ENCODE data around the gene CTH.
"Not testable (repeated sequence)": the region's sequence is repeated elsewhere in the genome, so short reads cannot be mapped to it uniquely, and the experiment has no call there.

Gene CTH

GRCh38 chr1:70410604-70411359 lies at the start of gene CTH:
TSS of gene CTH (plus strand) at chr1:70411268. CDS start at chr1:70411416, 148 bp downstream.
- peak; percentile 93 to 98 (median 95) for DNase-seq

GRCh38 chr1:70361727-70362398 lies 49.2 kb upstream of the CTH start:
- DNase-seq: no peak

DNA sequence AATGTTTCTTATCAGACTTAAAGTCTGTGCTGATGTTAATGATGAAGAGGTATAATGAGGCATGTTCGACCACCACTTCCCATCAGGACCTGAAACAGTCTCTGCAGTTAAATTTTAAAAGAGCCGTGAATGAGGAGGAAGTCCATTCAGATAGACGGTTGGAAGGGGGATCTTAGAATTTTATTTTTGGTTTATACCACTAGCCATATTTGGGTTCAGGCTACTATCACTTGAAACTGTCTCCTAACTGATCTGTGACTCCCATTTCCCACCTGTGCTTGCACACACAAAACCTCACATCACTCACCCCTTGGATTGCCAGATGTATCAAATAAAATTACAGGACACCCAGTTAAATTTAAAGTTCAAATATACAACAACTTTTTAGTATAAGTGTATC lies 46.6 kb upstream of the CTH start:
- DNase-seq: no peak

- not testable (repeated sequence) for DNase-seq
These were observed 44.6 kb upstream of the CTH start for GRCh38 chr1:70366425-70366952.

DNA sequence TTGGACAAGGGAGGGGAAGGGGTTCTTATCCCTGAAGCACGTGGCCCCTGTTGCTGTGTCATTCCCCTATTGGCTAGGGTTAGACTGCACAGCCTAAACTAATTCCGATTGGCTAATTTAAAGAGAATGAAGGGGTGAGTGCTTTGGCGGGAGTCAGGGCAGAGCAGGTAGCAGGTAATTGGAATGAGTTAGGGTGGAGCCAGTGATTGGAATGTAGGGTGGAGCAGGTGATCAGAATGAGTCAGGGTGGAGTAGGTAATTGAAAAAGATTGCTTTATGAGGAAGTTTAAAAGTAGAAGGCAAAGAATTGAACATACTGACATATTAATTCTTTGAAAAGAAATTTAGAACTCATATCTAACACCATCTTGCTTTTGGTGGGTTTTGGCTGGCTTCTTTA lies 44.1 kb upstream of the CTH start:
- DNase-seq: not testable (repeated sequence)

GRCh38 chr1:70367397-70367796 lies 43.7 kb upstream of the CTH start:
- not testable (repeated sequence) for DNase-seq

DNA sequence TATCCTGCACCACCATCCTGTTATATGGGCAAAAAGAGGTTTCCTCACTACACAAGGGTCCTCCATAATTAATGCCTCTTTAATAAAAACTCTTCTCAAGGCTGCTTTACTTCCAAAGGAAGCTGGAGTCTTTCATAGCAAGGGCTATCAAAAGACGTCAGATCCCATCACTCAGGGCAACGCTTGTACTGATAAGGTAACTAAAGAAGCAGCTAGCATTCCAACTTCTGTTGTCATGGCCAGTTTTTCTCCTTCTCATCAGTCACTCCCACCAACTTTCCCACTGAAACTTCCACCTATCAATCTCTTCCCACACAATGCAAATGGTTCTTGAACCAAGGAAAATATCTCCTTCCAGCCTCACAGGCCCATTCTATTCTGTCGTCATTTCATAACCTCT lies 39.5 kb upstream of the CTH start:
- DNase-seq: not testable (repeated sequence)

GRCh38 chr1:70372426-70372825 lies 38.6 kb upstream of the CTH start:
- no peak for DNase-seq

DNA sequence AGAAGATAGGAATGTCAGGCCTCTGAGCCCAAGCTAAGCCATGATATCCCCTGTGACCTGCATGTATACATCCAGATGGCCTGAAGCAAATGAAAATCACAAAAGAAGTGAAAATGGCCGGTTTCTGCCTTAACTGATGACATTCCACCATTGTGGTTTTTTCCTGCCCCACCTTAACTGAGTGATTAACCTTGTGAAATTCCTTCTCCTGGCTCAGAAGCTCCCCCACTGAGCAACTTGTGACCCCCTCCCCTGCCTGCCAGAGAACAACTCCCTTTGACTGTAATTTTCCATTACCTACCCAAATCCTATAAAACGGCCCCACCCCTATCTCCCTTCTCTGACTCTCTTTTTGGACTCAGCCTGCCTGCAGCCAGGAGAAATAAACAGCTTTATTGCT lies 37.5 kb upstream of the CTH start:
- not testable (repeated sequence) for DNase-seq

- DNase-seq: no peak
These were observed 34.9 kb upstream of the CTH start for GRCh38 chr1:70376196-70376595.

GRCh38 chr1:70382682-70383081 lies 28.4 kb upstream of the CTH start:
- no peak for DNase-seq

DNA sequence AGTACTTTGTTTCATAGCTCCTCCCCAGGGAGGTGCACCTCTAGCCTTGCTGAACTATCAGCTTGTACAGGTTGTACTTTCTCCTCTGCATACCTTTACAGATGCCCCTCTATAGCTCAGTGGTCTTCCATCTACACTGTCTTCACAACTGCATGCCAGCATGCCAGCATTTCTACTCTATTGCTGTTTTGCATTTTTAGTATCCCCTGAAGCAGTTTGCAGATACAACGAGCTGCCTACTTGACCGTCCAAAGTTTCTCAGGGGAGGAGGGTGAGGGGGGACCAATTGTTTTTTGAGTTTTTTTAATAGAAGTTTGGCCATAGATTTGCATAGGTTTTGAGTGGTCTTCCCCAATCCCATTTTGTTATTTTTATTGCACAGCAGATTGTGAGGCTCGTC lies 27.6 kb upstream of the CTH start:
- DNase-seq: no peak

- DNase-seq: no peak
These were observed 26.5 kb upstream of the CTH start for GRCh38 chr1:70384542-70384941.

- no peak for DNase-seq
These were observed 25.6 kb upstream of the CTH start for GRCh38 chr1:70385477-70385876.

DNA sequence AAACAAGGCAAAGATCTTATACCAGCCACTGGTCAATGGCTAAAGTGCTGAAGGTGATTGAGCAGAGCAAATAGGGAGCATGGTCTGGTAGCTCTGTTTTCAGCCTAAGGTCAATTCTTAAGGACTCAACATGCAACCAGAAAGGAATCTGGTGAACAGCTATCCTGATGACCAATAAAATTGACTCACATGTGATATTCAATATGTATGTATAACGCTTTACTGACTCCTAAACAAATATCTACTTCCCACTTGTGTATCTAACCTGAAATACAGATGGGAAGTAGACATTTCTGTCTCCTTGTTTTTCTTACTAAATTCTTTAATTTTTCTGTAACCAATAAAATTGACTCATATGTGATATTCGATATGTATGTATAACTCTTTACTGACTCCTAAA lies 24.9 kb upstream of the CTH start:
- no peak for DNase-seq

DNA sequence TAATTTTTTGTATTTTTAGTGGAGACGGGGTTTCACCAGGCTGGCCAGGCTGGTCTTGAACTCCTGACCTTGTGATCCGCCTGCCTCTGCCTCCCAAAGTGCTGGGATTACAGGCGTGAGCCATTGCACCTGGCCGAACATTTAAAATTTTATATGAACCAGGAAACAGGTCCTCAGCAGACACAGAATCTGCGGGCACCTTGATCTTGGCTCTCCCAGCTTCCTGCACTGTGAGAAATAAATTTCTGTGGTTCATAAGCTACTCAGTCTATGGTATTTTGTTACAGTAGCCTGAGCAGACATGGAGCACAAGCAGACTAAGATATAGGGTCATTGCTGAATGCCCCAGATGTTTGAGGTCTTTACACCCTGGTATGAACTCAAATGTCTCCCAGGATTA lies 23.6 kb upstream of the CTH start:
- DNase-seq: no peak

DNA sequence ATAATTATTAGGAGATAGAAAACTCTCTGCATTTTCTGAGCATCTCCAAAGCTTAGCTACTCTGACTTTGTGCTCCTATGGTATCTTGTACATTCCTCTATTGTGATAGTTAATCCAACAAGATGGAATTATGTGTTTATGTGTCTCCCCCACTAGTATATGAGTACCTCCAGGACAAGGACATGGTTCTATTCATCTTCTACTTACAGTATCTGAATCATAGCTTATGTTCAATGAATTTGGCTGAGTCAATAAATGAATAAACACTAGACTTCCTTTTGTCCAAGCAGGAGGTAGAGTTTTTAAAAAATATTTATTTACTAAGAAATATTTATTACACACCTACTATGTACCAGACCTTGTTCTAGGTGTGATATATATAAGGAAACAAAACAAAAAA lies 18.4 kb upstream of the CTH start:
- no peak for DNase-seq

DNA sequence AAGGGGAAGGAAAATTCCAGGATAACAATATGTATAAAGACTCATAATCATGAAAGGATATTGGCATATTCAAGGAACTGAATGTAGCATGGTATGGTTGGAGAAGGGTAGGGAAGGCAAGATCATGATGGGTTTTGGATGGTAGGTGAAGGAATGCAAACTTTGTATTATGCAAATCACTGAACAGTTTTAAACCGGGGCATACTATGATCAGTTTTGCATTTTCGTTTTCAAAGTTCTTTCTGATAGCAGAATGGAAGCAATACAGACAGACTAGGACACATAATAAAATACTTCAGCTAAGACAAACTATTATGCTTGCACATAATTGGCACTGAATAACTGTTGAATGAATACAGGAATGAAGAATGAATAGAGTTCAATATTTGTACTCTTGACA lies 14.5 kb upstream of the CTH start:
- no peak for DNase-seq

- DNase-seq: no peak
These were observed 14.1 kb upstream of the CTH start for GRCh38 chr1:70397013-70397412.

DNA sequence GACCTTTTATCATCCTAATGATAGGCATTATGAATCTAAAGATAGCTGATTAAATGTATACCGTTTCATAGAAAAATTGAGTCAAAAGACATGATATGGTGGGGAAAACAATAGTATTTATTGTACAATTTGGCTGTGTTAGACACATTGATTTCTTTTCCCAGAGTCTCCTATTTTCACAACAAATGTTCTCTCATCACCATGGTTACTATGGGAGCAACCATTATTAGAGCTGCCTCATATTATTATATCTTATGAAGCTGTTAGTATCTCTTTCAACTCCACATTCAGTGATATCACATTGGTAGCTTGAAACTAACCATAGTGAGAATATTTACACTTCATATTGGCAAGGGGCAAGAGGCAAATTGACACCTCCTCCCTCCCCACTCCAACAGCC lies 10.7 kb upstream of the CTH start:
- no peak for DNase-seq

- no peak for DNase-seq
These were observed 9.1 kb upstream of the CTH start for GRCh38 chr1:70401974-70402373.

DNA sequence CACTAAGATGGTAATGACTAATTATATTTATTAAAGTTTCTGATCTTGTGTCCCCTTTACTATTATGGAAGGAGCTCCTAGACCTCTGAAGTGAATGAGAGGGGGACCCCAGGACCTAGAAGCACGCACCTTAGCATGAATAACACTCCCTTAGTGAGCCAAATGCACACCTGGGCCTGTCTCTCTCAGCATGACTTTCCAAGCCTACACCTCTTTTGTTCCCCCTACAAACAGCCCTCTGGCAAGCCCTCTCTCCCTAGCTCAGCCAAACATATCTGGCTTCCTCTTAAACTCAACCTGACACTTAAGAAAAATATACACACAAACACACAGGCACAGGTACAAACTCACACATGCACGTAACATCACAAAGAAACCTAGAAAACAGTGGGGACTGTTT lies 7.3 kb upstream of the CTH start:
- no peak for DNase-seq

- DNase-seq: no peak
These were observed 5.2 kb upstream of the CTH start for GRCh38 chr1:70405780-70406416.

DNA sequence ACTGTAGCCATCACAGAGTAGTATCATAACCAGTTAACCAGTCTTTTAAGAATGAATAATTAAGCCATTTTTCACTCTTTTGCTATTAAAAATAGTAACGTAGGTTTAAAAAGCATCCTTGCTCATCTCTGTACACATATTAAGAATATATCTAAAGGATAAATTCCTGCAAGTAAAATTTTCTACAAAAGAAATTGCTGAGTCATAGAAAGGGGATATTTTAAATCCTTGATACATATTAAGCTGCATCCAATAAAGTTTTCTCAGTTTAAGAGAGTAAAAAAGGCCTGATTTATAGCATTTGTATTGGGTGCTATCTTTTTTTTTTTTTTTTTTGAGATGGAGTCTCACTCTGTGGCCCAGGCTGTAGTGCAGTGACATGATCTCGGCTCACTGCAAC lies 1.9 kb upstream of the CTH start:
- DNase-seq: no peak
